Measurements from ENCODE around the gene INO80E. TPM values are rescaled to one million over a fixed set of nuclear protein-coding genes. Genes with fewer than 3 reads are reported as not detected.

INO80E gene
- total RNA-seq, 2 donors from 2014 or later = 72.4 to 76.7 TPM

DNA sequence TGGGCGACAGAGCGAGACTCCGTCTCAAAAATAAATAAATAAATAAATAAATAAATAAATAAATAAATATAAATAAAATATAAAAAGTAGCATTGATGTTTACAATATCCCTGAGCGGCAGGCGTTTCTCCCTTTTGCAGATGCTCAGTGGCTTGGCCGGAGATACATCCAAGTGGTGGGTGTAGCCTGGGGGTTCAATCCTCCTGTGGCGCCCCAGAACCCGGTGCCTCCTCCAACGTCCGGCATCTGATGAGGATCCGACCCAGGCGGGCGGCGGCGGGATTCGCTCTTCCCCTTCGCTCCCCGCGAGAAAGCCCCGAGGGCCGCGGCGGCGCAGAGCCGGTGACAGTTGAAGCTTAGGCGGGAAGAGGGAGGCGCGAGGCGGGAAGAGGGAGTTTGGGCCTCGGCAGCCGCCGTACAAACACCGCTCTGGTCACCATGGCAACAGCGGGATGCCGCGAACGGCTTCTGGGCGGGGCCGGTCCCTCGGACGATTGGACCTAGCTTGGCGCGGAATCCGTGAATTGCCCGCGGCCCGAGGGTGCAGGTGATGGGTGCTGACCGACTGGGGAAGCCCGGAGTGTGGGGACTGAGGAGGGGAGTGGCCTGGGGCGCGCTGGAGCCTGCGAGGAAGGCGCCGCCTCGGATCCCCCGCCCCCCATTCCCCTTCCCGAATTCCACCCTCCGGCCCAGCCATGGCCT lies 56.8 kb downstream of the INO80E start:
- DNase-seq = peak; percentile 74 to 82 (median 77)
- Mint-ChIP-seq H3K36me3 (ENCODE audit: low read depth) (no peaks in the 10 kb centered on the region), H3K27me3 (no peaks in the 10 kb centered on the region), H3K4me3 (peak overlapping the region; percentile 94), H3K27ac (peak overlapping the region; percentile 14), H3K4me1 (peaks cover 14% of the 10 kb centered on the region)
- no peaks in the 10 kb centered on the region for H3K9me3 ChIP-seq (ENCODE audit: control insufficient read depth, low read length, poor library complexity, severe bottlenecking)
- peak; percentile 77 for ATAC-seq

DNA sequence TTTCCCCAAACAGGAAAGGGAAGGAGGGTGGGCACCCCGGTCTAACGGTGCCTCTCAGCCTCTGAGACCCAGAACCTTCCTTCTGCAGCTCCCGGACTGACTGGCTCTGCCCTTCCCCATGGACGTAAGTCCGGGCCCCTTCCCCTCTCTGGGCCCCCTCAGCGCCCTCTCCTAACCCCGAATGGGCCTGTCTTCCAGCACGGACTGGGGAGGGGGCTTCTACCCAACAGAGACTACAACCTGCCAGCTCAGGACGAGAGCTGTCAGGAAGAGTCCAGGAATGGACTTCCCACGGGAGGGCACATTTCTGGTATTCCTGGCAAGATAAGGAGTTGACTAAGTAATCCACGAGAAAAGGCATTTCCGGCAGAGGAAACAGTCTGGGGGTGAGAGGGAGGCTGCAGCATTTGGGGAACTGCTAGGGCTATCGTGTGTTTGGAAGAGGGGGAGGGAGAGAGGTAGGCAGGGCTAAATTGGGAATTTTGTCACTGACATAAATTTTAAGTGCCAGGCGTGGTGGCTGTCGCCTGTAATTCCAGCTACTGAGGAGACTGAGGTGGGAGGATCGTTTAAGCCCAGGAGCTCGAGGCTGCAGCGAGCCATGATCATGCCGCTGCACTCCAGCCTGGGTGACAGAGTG lies 57.5 kb downstream of the INO80E start:
- ATAC-seq = peak; percentile 16
- no peak for DNase-seq
- Mint-ChIP-seq H3K27me3 (no peaks in the 10 kb centered on the region), H3K4me3 (peak overlapping the region; percentile 94), H3K4me1 (peaks cover 14% of the 10 kb centered on the region), H3K36me3 (ENCODE audit: low read depth) (no peaks in the 10 kb centered on the region), H3K27ac (no peak overlapping the region)
- no peaks in the 10 kb centered on the region for H3K9me3 ChIP-seq (ENCODE audit: control insufficient read depth, low read length, poor library complexity, severe bottlenecking)

DNA sequence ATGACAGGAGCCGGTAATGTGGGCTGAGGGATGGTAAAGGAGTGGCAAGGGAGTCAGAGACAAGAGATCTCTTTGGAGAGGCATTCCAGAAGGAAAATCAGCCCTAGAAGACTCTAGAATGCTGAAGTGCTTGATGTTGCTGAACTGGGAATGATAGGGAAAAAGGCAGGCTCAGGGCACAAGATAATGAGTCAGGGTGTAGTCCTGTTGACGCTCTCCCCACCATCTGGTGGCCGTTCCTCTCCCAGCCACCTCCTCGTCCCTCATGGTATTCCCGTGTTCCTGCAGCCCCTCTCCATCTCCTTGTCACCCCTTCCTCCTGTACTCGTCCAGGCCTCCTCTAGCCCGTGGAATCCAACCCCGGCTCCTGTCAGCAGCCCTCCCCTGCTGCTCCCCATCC lies 58.4 kb downstream of the INO80E start:
- H3K27ac Mint-ChIP-seq = peak overlapping the region; percentile 83
- peak overlapping the region; percentile 77 for H3K4me3 Mint-ChIP-seq
- no peaks in the 10 kb centered on the region for H3K9me3 ChIP-seq (ENCODE audit: control insufficient read depth, low read length, poor library complexity, severe bottlenecking)
- no peaks in the 10 kb centered on the region for H3K36me3 Mint-ChIP-seq (ENCODE audit: low read depth)
- H3K27me3 Mint-ChIP-seq = no peaks in the 10 kb centered on the region
- peaks cover 14% of the 10 kb centered on the region for H3K4me1 Mint-ChIP-seq
- DNase-seq = no peak
- no peak for ATAC-seq

DNA sequence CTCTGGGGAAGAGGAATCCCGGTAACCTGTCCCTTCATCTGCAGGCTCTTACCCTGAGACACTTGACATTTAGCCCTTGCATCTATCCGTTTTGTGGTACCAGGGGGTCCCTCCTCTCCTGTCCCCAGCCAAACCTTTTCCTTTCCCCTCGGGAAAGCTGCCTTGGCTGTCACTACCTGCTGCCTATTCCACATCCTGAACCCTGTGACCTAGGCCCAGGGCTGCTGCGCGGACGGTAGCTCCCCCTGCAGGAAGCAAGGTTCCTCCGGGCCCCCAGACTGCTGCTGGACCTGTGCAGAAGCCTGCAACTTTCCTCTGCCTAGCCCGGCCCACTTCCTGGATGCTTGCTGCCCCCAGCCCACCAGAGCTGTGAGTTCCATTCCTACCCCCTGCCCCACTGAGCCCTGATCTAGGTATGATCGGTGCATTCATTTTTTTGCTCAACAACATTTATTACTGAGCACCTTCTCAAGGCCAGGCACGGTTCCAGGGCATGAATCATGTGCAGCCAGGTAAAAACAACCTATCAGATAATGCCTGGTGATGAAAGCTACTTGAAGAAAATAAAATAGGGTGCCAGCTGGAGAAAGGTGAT lies 59.0 kb downstream of the INO80E start:
- H3K4me1 Mint-ChIP-seq = peaks cover 14% of the 10 kb centered on the region
- peak overlapping the region; percentile 77 for H3K4me3 Mint-ChIP-seq
- DNase-seq (peak; percentile 30 to 51 (median 32)), ATAC-seq (peak; percentile 79)
- no peaks in the 10 kb centered on the region for H3K27me3 Mint-ChIP-seq
- H3K36me3 Mint-ChIP-seq (ENCODE audit: low read depth) = no peaks in the 10 kb centered on the region
- peak overlapping the region; percentile 83 for H3K27ac Mint-ChIP-seq
- no peaks in the 10 kb centered on the region for H3K9me3 ChIP-seq (ENCODE audit: control insufficient read depth, low read length, poor library complexity, severe bottlenecking)

Other genes with a start within 250 kb of the INO80E start
- not detected for gene ZG16, start 218.0 kb upstream of the INO80E start, total RNA-seq
- gene KIF22, start 205.5 kb upstream of the INO80E start, total RNA-seq = 10 to 100 TPM; 74.3 to 89.0 TPM
- 100 to 1,000 TPM; 242 to 254 TPM for gene MAZ, start 189.7 kb upstream of the INO80E start, total RNA-seq
- 1 to 10 TPM; 2.0 to 3.4 TPM for gene PRRT2, start 184.0 kb upstream of the INO80E start, total RNA-seq
- 10 to 100 TPM; 15.2 to 16.3 TPM for gene PAGR1, start 180.1 kb upstream of the INO80E start, total RNA-seq
- gene MVP, start 175.8 kb upstream of the INO80E start, total RNA-seq = 100 to 1,000 TPM; 141 to 154 TPM
- 10 to 100 TPM; 39.6 TPM for gene CDIPT, start 133.0 kb upstream of the INO80E start, total RNA-seq
- not detected for gene SEZ6L2, start 96.7 kb upstream of the INO80E start, total RNA-seq
- gene ASPHD1, start 95.8 kb upstream of the INO80E start, total RNA-seq = not detected
- 10 to 100 TPM; 44.1 to 48.4 TPM for gene KCTD13, start 70.0 kb upstream of the INO80E start, total RNA-seq
- gene TMEM219, start 34.2 kb upstream of the INO80E start, total RNA-seq = 10 to 100 TPM; 68.8 to 80.3 TPM
- gene TAOK2, start 22.4 kb upstream of the INO80E start, total RNA-seq = 10 to 100 TPM; 21.0 to 22.9 TPM
- gene HIRIP3, start 624 bp upstream of the INO80E start, total RNA-seq = 10 to 100 TPM; 11.3 to 11.5 TPM
- gene DOC2A, start 14.8 kb downstream of the INO80E start, total RNA-seq = under 1 TPM in 1 of 2 donors, not detected in 1; 0.16 TPM
- gene C16orf92, start 27.0 kb downstream of the INO80E start, total RNA-seq = not detected
- gene TLCD3B, start 35.0 kb downstream of the INO80E start, total RNA-seq = not detected
- gene ALDOA, start 69.5 kb downstream of the INO80E start, total RNA-seq = 100 to 1,000 TPM; 421 to 426 TPM
- 10 to 100 TPM; 80.8 to 89.3 TPM for gene PPP4C, start 79.8 kb downstream of the INO80E start, total RNA-seq
- gene TBX6, start 95.7 kb downstream of the INO80E start, total RNA-seq = under 1 TPM; 0.65 to 0.94 TPM
- gene YPEL3, start 100.0 kb downstream of the INO80E start, total RNA-seq = 100 to 1,000 TPM in 1 of 2 donors, 10 to 100 TPM in 1; 94.9 to 131 TPM
- 10 to 100 TPM; 12.6 to 13.7 TPM for gene GDPD3, start 117.3 kb downstream of the INO80E start, total RNA-seq
- gene MAPK3, start 127.0 kb downstream of the INO80E start, total RNA-seq = 10 to 100 TPM; 76.5 to 77.6 TPM
- gene CORO1A, start 187.4 kb downstream of the INO80E start, total RNA-seq = 100 to 1,000 TPM; 665 to 718 TPM
- gene BOLA2B, start 197.4 kb downstream of the INO80E start, total RNA-seq = 10 to 100 TPM; 60.7 to 78.7 TPM
- gene SLX1A, start 197.6 kb downstream of the INO80E start, total RNA-seq = 10 to 100 TPM; 43.0 to 47.8 TPM
- 10 to 100 TPM; 28.8 to 30.0 TPM for gene SULT1A3, start 203.0 kb downstream of the INO80E start, total RNA-seq